HG03439 (cell line): ENCODE data around the gene ARHGEF28.

Source experiments
- ATAC-seq: cut with Tn5 transposase; IDR thresholded peaks from one replicate; pipeline ENCODE4 v1.9.1; 2021; ENCODE audit warnings: mild to moderate bottlenecking, moderate library complexity; ENCODE audit not compliant: unreplicated experiment

The ARHGEF28 gene

GRCh38 chr5:73838901-73839300 lies 212.9 kb downstream of the ARHGEF28 start:
- ATAC-seq = no peak

GRCh38 chr5:73841641-73842040 lies 215.6 kb downstream of the ARHGEF28 start:
- no peak for ATAC-seq

GRCh38 chr5:73844165-73844564 lies 218.2 kb downstream of the ARHGEF28 start:
- ATAC-seq = no peak

GRCh38 chr5:73851471-73852181 lies 225.6 kb downstream of the ARHGEF28 start:
- ATAC-seq = no peak

GRCh38 chr5:73853091-73853490 lies 227.1 kb downstream of the ARHGEF28 start:
- ATAC-seq = no peak

- ATAC-seq = no peak
Measured at GRCh38 chr5:73856997-73857396, 231.0 kb downstream of the ARHGEF28 start.

GRCh38 chr5:73857446-73857845 lies 231.4 kb downstream of the ARHGEF28 start:
- no peak for ATAC-seq

- no peak for ATAC-seq
Measured at GRCh38 chr5:73858054-73858453, 232.1 kb downstream of the ARHGEF28 start.

- ATAC-seq = no peak
Measured at GRCh38 chr5:73858776-73859175, 232.8 kb downstream of the ARHGEF28 start.

GRCh38 chr5:73859696-73860095 lies 233.7 kb downstream of the ARHGEF28 start:
- ATAC-seq = no peak

GRCh38 chr5:73861313-73861988 lies 235.5 kb downstream of the ARHGEF28 start:
- ATAC-seq = no peak

GRCh38 chr5:73862796-73863195 lies 236.8 kb downstream of the ARHGEF28 start:
- no peak for ATAC-seq

GRCh38 chr5:73863876-73864275 lies 237.9 kb downstream of the ARHGEF28 start:
- no peak for ATAC-seq

- ATAC-seq = no peak
Measured at GRCh38 chr5:73865315-73865714, 239.3 kb downstream of the ARHGEF28 start.

- no peak for ATAC-seq
Measured at GRCh38 chr5:73867345-73868335, 241.6 kb downstream of the ARHGEF28 start.

- no peak for ATAC-seq
Measured at GRCh38 chr5:73883646-73884045, 257.6 kb downstream of the ARHGEF28 start.

GRCh38 chr5:73887688-73888087 lies 261.7 kb downstream of the ARHGEF28 start:
- no peak for ATAC-seq

- no peak for ATAC-seq
Measured at GRCh38 chr5:73890569-73890968, 264.6 kb downstream of the ARHGEF28 start.

- no peak for ATAC-seq
Measured at GRCh38 chr5:73892218-73892617, 266.2 kb downstream of the ARHGEF28 start.

GRCh38 chr5:73892806-73893205 lies 266.8 kb downstream of the ARHGEF28 start:
- ATAC-seq = no peak

- no peak for ATAC-seq
Measured at GRCh38 chr5:73893813-73894212, 267.8 kb downstream of the ARHGEF28 start.
